IMR-90 (cell line): ENCODE measurements around the gene ACAT2.

Experiments used
- CEBPB ChIP-seq: IDR thresholded peaks from 2 replicates; pipeline ENCODE4 v1.6.1; 2012; ENCODE audit warnings: low read depth, low read length, improper control_type of control experiment
- CHD1 ChIP-seq: IDR thresholded peaks from 2 replicates; pipeline ENCODE4 v1.6.1; 2012; ENCODE audit warnings: low read depth, low read length, improper control_type of control experiment
- ELK1 ChIP-seq: fragments of 150-350 bp; IDR thresholded peaks from 2 replicates; pipeline ENCODE4 v1.6.1; 2016; ENCODE audit warnings: low read depth, mild to moderate bottlenecking, low read length, moderate library complexity, borderline replicate concordance
- FOS ChIP-seq: fragments of 150-350 bp; IDR thresholded peaks from 2 replicates; pipeline ENCODE4 v1.6.1; 2016; ENCODE audit warnings: low read depth, low read length
- MAFK ChIP-seq: IDR thresholded peaks from 2 replicates; pipeline ENCODE4 v1.6.1; 2012; ENCODE audit warnings: low read depth, low read length, improper control_type of control experiment
- MAZ ChIP-seq: IDR thresholded peaks from 2 replicates; pipeline ENCODE4 v1.6.1; 2012; ENCODE audit warnings: low read depth, mild to moderate bottlenecking, low read length, improper control_type of control experiment, moderate library complexity, borderline replicate concordance
- MXI1 ChIP-seq: IDR thresholded peaks from 2 replicates; pipeline ENCODE4 v1.6.1; 2012; ENCODE audit warnings: low read depth, mild to moderate bottlenecking, low read length, moderate library complexity, borderline replicate concordance
- POLR2A ChIP-seq: IDR thresholded peaks from 2 replicates; pipeline ENCODE4 v1.6.1; 2012; ENCODE audit warnings: mild to moderate bottlenecking, low read depth, low read length
- RAD21 ChIP-seq: IDR thresholded peaks from 2 replicates; pipeline ENCODE4 v1.6.1; 2012; ENCODE audit warnings: low read length, improper control_type of control experiment
- RCOR1 ChIP-seq: IDR thresholded peaks from 2 replicates; pipeline ENCODE4 v1.6.1; 2012; ENCODE audit warnings: mild to moderate bottlenecking, low read length, improper control_type of control experiment; ENCODE audit not compliant: insufficient replicate concordance
- RFX5 ChIP-seq: IDR thresholded peaks from 2 replicates; pipeline ENCODE4 v1.8.0; 2012; ENCODE audit warnings: low read depth, mild to moderate bottlenecking, low read length, moderate library complexity
- SMC3 ChIP-seq: fragments of 150-350 bp; IDR thresholded peaks from 2 replicates; pipeline ENCODE4 v1.6.1; 2016; ENCODE audit warnings: low read depth, mild to moderate bottlenecking, antibody characterized with exemption, low read length, moderate library complexity
- USF2 ChIP-seq: fragments of 150-350 bp; IDR thresholded peaks from 2 replicates; pipeline ENCODE4 v1.6.1; 2017; ENCODE audit warnings: mild to moderate bottlenecking, antibody characterized with exemption, low read length, low read depth
- TF ChIP-seq, protein P1 (sequence below): conservative IDR thresholded peaks from 2 replicates; pipeline ENCODE4 v1.5.1; 2012; ENCODE audit warnings: mild to moderate bottlenecking, low read depth, low read length, improper control_type of control experiment

- TF ChIP-seq, protein P1, sequence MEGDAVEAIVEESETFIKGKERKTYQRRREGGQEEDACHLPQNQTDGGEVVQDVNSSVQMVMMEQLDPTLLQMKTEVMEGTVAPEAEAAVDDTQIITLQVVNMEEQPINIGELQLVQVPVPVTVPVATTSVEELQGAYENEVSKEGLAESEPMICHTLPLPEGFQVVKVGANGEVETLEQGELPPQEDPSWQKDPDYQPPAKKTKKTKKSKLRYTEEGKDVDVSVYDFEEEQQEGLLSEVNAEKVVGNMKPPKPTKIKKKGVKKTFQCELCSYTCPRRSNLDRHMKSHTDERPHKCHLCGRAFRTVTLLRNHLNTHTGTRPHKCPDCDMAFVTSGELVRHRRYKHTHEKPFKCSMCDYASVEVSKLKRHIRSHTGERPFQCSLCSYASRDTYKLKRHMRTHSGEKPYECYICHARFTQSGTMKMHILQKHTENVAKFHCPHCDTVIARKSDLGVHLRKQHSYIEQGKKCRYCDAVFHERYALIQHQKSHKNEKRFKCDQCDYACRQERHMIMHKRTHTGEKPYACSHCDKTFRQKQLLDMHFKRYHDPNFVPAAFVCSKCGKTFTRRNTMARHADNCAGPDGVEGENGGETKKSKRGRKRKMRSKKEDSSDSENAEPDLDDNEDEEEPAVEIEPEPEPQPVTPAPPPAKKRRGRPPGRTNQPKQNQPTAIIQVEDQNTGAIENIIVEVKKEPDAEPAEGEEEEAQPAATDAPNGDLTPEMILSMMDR = no peak
- no peak for TF ChIP-seq MAFK
- no peak for TF ChIP-seq SMC3
- no peak for TF ChIP-seq MAZ
- TF ChIP-seq POLR2A = no peak
- no peak for TF ChIP-seq FOS
- TF ChIP-seq ELK1 = no peak
- TF ChIP-seq CEBPB = no peak
- TF ChIP-seq MXI1 = no peak
- TF ChIP-seq USF2 = no peak
- TF ChIP-seq CHD1 = no peak
- no peak for TF ChIP-seq RCOR1
- no peak for TF ChIP-seq RFX5
- no peak for TF ChIP-seq RAD21
Observed at GRCh38 chr6:159761129-159761872, 544 bp upstream of the ACAT2 start.
